Activated CD4-positive, alpha-beta T cell treated with anti-CD3 and anti-CD28 coated beads, Interleukin-10, Interleukin-2, amounts not matched to agents 100 ng/mL and 50 ng/mL, durations not matched to agents 16 hours and 8 hours (primary cell): ENCODE measurements around the gene PDE6A.
"Not testable (repeated sequence)": the region's sequence is repeated elsewhere in the genome, so short reads cannot be mapped to it uniquely, and the experiment has no call there.

Source experiments
- DNase-seq: peaks from one replicate; pipeline ENCODE4 v3.0.0-alpha.2; 2020

Gene PDE6A

DNA sequence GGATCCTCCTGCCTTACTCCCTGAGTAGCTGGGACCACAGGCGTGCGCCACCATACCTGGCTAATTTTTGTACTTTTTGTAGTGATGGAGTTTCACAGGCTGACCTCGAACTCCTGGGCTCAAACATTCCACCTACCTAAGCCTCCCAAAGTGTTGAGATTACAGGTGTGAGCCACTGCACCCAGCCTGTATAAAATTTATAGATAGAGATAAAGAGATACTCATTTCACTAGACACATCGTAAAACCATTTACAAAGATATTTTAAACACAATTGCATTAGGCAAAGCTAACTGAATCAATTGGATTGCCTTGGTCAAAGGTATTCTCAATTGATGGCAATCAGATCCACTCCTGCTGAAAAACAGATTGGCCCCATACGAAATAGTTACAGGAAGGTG is 52.0 kb downstream of the PDE6A start:
- DNase-seq = no peak

DNA sequence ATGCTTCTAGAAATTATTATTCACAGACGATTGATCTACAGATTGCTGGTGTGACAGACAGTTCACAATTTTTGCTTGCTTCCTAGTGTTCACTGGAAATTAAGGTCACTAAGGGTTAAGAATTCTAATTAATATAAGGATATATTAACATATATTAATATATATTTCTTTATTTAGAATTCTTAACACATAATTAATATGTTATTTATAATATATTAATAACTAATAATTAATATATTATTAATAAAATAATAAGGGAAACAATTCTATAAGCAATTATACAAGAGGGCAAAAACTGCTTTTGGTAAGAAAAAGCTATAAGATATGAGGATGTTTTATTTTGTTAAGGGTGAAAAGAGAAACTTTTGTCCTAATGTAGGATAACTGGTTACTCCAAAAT is 56.3 kb downstream of the PDE6A start:
- DNase-seq = no peak

- DNase-seq = no peak
Observed at GRCh38 chr5:149887622-149888183, 56.9 kb downstream of the PDE6A start.

GRCh38 chr5:149886692-149887470 is 57.7 kb downstream of the PDE6A start:
- no peak for DNase-seq

DNA sequence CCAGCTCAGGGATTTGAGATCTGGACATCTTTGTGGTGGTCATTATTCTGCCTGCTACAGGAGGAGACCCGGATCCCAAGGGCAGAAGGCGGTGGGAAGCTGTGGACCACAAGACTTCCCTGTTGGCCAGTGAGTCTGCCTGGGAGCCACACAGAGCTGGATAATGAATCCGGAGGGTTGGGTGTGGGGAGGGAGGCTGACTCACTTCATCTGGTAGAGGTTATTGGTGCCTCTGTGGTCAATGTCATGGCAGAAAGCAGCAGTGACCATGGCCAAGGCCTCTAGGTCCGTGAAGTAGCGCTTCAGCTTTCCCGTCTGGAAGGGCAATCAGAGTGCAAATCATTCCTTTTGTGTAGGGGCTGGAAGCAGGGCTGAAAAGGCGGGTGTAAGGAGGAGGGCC is 58.5 kb downstream of the PDE6A start:
- no peak for DNase-seq

- DNase-seq = no peak
Observed at GRCh38 chr5:149885513-149885912, 59.1 kb downstream of the PDE6A start.

GRCh38 chr5:149883550-149883949 is 61.0 kb downstream of the PDE6A start:
- DNase-seq = no peak

- not testable (repeated sequence) for DNase-seq
Observed at GRCh38 chr5:149882633-149883032, 62.0 kb downstream of the PDE6A start.

GRCh38 chr5:149881874-149882273 is 62.7 kb downstream of the PDE6A start:
- no peak for DNase-seq

GRCh38 chr5:149881069-149881622 is 63.4 kb downstream of the PDE6A start:
- no peak for DNase-seq

GRCh38 chr5:149879593-149879992 is 65.0 kb downstream of the PDE6A start:
- DNase-seq = not testable (repeated sequence)

DNA sequence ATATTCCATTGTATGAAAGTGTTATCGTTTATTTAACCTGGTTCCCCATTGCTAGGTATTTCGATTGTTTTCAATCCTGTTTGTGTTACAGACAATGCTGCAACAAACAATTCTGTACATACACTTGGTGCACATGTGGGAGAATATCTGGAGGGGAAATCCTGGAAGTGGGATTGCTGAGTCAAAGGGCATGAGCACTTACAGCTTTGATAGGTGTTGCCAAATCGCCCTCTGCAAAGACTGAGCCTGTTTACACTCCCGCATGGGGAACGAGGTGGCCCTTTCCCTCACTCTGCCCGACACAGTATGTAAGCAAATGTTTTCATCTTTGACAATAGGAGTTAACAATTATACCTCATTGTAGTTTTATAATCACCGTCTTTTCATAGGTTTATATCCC is 66.2 kb downstream of the PDE6A start:
- DNase-seq = no peak

DNA sequence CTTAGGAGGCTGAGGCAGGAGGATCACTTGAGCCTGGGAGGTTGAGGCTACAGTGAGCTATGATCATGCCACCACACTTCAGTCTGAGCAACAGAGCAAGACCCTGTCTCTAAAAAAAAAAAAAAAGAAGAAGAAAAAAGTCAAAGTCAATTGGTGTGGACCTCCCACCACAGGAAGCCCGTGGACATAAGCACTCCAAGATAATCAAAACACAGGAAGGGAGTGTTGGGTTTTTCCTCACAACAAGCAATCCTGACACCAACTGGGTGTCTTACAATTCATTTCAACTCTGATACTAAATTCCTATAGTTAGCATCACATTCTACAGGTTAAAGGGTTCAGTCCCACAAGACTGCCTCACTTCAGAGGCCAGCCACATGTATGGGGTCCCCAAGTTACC is 70.7 kb downstream of the PDE6A start:
- no peak for DNase-seq

- DNase-seq = no peak
Observed at GRCh38 chr5:149872351-149873040, 72.1 kb downstream of the PDE6A start.

DNA sequence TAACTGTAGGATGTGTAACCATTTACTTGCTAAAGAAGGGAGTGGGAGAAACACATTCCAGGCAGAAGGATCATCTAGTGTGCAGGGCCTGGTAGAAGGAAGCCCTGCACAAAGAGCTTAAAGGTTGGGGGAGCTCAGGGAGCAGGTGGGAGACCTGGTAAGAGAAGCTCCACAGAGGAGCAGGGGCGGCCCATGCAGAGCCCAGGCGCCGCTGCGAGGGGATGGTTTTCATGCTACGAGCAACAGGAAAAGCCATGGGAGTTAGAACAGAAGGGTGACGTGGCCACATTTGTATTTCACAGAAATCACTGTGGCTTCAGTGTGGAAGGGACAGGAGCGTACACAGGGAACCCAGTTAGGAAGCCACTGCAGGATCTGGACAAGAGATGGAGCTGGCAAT is 73.1 kb downstream of the PDE6A start:
- DNase-seq = no peak

- DNase-seq = no peak
Observed at GRCh38 chr5:149870697-149871096, 73.9 kb downstream of the PDE6A start.

- no peak for DNase-seq
Observed at GRCh38 chr5:149870232-149870631, 74.4 kb downstream of the PDE6A start.

DNA sequence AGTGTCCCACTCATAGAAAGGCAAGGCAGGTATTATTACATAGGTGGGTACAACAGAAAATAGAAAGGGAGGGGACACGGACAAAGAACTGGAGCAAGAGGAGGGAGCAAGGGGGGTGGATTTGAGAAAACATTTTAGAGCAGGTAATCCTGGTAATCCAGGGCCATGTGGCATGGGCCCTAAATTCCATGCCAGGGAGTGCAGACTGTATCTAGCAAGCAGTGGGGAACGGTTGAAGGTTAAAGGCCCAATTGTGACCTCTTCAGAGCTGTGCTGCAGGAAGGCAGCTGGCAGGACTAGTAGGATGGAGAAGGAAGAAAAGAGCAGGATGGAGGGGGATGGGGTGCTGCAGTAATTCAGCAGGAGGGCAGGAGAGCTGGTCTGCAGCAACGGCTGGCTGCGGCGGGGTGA is 75.2 kb downstream of the PDE6A start:
- no peak for DNase-seq

DNA sequence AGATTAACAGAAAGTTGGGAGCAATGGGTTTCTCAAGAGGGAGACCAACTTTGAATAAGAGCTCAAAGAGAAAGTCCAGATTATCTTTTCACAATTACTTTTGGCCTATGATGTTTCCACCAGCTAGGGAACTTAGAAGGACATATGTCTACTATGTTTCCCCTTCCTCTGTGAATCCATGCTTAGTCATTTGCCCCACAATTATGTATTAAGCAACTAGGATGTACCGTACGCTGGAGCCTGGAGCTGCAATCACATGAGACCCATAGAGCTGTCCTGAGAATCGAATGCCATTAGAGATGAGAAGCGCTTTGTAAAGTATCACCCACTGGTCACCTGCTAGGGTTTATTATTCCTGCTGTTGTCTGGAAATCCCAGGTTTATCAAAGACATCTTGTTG is 78.8 kb downstream of the PDE6A start:
- DNase-seq = no peak

DNA sequence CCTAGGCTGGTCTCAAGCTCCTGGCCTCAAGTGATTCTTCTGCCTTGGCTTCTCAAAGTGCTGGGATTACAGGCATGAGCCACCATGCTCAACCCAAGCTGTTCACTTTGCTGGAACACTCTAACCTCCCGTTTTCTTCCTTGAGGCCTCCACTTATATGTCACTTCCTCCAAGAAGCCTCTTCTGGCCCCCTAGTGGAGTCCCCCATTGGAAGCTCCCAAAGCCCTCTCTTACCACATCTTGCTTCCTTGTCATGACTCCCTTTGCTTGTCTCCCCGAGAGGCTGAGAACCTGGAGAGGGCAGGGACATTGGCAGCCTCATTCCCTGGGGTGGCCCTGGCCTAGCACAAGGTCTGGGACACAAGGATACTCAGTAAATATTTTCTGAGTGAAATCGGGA is 80.8 kb downstream of the PDE6A start:
- DNase-seq = no peak

- no peak for DNase-seq
Observed at GRCh38 chr5:149863176-149863575, 81.4 kb downstream of the PDE6A start.

GRCh38 chr5:149860801-149861322 is 83.7 kb downstream of the PDE6A start:
- peak; percentile 52 for DNase-seq

- DNase-seq = no peak
Observed at GRCh38 chr5:149859746-149860145, 84.8 kb downstream of the PDE6A start.

GRCh38 chr5:149858481-149858880 is 86.1 kb downstream of the PDE6A start:
- not testable (repeated sequence) for DNase-seq
